Measurements from ENCODE around the gene CIRBP. TPM values are rescaled to one million over a fixed set of nuclear protein-coding genes. Genes with fewer than 3 reads are reported as not detected.

The CIRBP gene
- total and polyA plus RNA-seq, 2 of the 13 experiments (the other 11 are each of a cell fraction or from before 2014, with no cell fraction given) = 133 to 140 TPM

DNA sequence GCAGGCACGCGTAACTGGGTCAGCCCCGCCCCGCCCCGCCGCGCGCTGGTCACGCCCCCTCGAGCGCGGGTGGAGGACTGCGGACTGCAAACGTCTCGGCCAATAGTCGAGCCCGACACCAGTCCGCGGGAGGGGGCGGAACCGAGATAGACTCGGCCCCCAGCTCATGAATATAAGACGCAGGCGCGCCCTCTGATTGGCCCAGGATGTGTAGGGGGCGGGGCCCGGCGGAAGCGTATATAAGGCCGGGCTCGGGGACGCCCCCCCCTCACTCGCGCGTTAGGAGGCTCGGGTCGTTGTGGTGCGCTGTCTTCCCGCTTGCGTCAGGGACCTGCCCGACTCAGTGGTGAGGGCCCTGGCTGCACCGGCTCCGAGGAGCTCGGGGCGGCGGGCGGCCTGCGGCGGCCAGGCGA is at the start of gene CIRBP (continued):
- TF ChIP-seq, protein P1, sequence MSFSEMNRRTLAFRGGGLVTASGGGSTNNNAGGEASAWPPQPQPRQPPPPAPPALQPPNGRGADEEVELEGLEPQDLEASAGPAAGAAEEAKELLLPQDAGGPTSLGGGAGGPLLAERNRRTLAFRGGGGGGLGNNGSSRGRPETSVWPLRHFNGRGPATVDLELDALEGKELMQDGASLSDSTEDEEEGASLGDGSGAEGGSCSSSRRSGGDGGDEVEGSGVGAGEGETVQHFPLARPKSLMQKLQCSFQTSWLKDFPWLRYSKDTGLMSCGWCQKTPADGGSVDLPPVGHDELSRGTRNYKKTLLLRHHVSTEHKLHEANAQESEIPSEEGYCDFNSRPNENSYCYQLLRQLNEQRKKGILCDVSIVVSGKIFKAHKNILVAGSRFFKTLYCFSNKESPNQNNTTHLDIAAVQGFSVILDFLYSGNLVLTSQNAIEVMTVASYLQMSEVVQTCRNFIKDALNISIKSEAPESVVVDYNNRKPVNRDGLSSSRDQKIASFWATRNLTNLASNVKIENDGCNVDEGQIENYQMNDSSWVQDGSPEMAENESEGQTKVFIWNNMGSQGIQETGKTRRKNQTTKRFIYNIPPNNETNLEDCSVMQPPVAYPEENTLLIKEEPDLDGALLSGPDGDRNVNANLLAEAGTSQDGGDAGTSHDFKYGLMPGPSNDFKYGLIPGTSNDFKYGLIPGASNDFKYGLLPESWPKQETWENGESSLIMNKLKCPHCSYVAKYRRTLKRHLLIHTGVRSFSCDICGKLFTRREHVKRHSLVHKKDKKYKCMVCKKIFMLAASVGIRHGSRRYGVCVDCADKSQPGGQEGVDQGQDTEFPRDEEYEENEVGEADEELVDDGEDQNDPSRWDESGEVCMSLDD (CRISPR knock-in tag; IDR thresholded peaks at IDR 0.05; ENCODE audit: borderline replicate concordance) = no peak
- TF ChIP-seq REXO4 (CRISPR knock-in tag; IDR thresholded peaks at IDR 0.05; ENCODE audit: borderline replicate concordance) = no peak
- no peak for TF ChIP-seq MLLT10 (CRISPR knock-in tag; IDR thresholded peaks at IDR 0.05)
- TF ChIP-seq SAFB2 (CRISPR knock-in tag; IDR thresholded peaks at IDR 0.05; ENCODE audit: borderline replicate concordance, low read depth) = no peak
- TF ChIP-seq HOXA5 (CRISPR knock-in tag; IDR thresholded peaks at IDR 0.05) = no peak
- no peak for TF ChIP-seq ZFP1 (CRISPR knock-in tag; IDR thresholded peaks at IDR 0.05)
- TF ChIP-seq ZNF749 (CRISPR knock-in tag; IDR thresholded peaks at IDR 0.05; ENCODE audit: borderline replicate concordance) = no peak; the same call in 1 of the 2 replicates
- peak; percentile 98 for TF ChIP-seq POLR2AphosphoS5 (IDR thresholded peaks at IDR 0.05; ENCODE audit: low read depth, low read length)
- no peak for TF ChIP-seq SMARCE1 (IDR thresholded peaks at IDR 0.05; ENCODE audit: borderline replicate concordance)
- TF ChIP-seq ZEB1 (IDR thresholded peaks at IDR 0.05; ENCODE audit: insufficient replicate concordance, low read depth) = no peak
- no peak for TF ChIP-seq U2AF2 (IDR thresholded peaks at IDR 0.05; ENCODE audit: low read depth, low read length)
- no peak for TF ChIP-seq MED8 (CRISPR knock-in tag; IDR thresholded peaks at IDR 0.05; ENCODE audit: insufficient replicate concordance)
- TF ChIP-seq, protein P2, sequence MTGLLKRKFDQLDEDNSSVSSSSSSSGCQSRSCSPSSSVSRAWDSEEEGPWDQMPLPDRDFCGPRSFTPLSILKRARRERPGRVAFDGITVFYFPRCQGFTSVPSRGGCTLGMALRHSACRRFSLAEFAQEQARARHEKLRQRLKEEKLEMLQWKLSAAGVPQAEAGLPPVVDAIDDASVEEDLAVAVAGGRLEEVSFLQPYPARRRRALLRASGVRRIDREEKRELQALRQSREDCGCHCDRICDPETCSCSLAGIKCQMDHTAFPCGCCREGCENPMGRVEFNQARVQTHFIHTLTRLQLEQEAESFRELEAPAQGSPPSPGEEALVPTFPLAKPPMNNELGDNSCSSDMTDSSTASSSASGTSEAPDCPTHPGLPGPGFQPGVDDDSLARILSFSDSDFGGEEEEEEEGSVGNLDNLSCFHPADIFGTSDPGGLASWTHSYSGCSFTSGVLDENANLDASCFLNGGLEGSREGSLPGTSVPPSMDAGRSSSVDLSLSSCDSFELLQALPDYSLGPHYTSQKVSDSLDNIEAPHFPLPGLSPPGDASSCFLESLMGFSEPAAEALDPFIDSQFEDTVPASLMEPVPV (CRISPR knock-in tag; IDR thresholded peaks at IDR 0.05) = no peak
- no peak for TF ChIP-seq IKZF4 (CRISPR knock-in tag; IDR thresholded peaks at IDR 0.05; ENCODE audit: borderline replicate concordance, low read depth, not compliant biosample characterization)
- TF ChIP-seq SP5 (CRISPR knock-in tag; IDR thresholded peaks at IDR 0.05; ENCODE audit: borderline replicate concordance, low read depth) = peak; percentile 72; the same call in 1 of the 2 replicates
- TF ChIP-seq ZSCAN9 (CRISPR knock-in tag; IDR thresholded peaks at IDR 0.05; ENCODE audit: borderline replicate concordance) = no peak; the same call in 1 of the 2 replicates
- TF ChIP-seq ZFP37 (CRISPR knock-in tag; IDR thresholded peaks at IDR 0.05; ENCODE audit: borderline replicate concordance) = no peak
- TF ChIP-seq NR2F2 (IDR thresholded peaks at IDR 0.05; ENCODE audit: borderline replicate concordance, low read depth) = no peak
- no peak for TF ChIP-seq ZNF205 (CRISPR knock-in tag; IDR thresholded peaks at IDR 0.05)
- TF ChIP-seq ZNF781 (CRISPR knock-in tag; IDR thresholded peaks at IDR 0.05; ENCODE audit: borderline replicate concordance, not compliant biosample characterization) = no peak
- TF ChIP-seq, protein P3, sequence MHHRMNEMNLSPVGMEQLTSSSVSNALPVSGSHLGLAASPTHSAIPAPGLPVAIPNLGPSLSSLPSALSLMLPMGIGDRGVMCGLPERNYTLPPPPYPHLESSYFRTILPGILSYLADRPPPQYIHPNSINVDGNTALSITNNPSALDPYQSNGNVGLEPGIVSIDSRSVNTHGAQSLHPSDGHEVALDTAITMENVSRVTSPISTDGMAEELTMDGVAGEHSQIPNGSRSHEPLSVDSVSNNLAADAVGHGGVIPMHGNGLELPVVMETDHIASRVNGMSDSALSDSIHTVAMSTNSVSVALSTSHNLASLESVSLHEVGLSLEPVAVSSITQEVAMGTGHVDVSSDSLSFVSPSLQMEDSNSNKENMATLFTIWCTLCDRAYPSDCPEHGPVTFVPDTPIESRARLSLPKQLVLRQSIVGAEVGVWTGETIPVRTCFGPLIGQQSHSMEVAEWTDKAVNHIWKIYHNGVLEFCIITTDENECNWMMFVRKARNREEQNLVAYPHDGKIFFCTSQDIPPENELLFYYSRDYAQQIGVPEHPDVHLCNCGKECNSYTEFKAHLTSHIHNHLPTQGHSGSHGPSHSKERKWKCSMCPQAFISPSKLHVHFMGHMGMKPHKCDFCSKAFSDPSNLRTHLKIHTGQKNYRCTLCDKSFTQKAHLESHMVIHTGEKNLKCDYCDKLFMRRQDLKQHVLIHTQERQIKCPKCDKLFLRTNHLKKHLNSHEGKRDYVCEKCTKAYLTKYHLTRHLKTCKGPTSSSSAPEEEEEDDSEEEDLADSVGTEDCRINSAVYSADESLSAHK (CRISPR knock-in tag; IDR thresholded peaks at IDR 0.05; ENCODE audit: borderline replicate concordance) = no peak
- no peak for TF ChIP-seq ZNF549 (CRISPR knock-in tag; IDR thresholded peaks at IDR 0.05)
- TF ChIP-seq ZBTB38 (CRISPR knock-in tag; IDR thresholded peaks at IDR 0.05) = no peak
- no peak for TF ChIP-seq ZNF3 (CRISPR knock-in tag; IDR thresholded peaks at IDR 0.05)
- no peak for TF ChIP-seq NFE2L1 (CRISPR knock-in tag; IDR thresholded peaks at IDR 0.05; ENCODE audit: borderline replicate concordance)
- no peak for TF ChIP-seq MAFF (IDR thresholded peaks at IDR 0.05; ENCODE audit: low read depth, low read length)
- no peak for TF ChIP-seq ZFP36L2 (CRISPR knock-in tag; IDR thresholded peaks at IDR 0.05)

All from HepG2 (cell line).